Fibroblast of skin of left biceps (primary cell): ENCODE measurements around the gene SV2C.
"Not testable (repeated sequence)": the region's sequence is repeated elsewhere in the genome, so short reads cannot be mapped to it uniquely, and the experiment has no call there.

Experiments
- DNase-seq, 2 experiments: peaks; one replicate each; pipeline ENCODE4 v3.0.0-alpha.2; 2013; ENCODE audit warnings: low read depth in 2 of 2

Gene SV2C

GRCh38 chr5:76301932-76302331, 218.7 kb downstream of the SV2C start:
- DNase-seq: not testable (repeated sequence)

- DNase-seq: not testable (repeated sequence)
Observed at GRCh38 chr5:76302661-76303060, 219.5 kb downstream of the SV2C start.

GRCh38 chr5:76303921-76304320, 220.7 kb downstream of the SV2C start:
- no peak for DNase-seq

GRCh38 chr5:76305269-76305668, 222.1 kb downstream of the SV2C start:
- no peak for DNase-seq

- no peak for DNase-seq
Observed at GRCh38 chr5:76305775-76306174, 222.6 kb downstream of the SV2C start.

- DNase-seq: no peak
Observed at GRCh38 chr5:76310208-76310607, 227.0 kb downstream of the SV2C start.

- no peak for DNase-seq
Observed at GRCh38 chr5:76312783-76313182, 229.6 kb downstream of the SV2C start.

GRCh38 chr5:76314643-76315042, 231.5 kb downstream of the SV2C start:
- no peak for DNase-seq

GRCh38 chr5:76319673-76320072, 236.5 kb downstream of the SV2C start:
- no peak for DNase-seq

- not testable (repeated sequence) for DNase-seq
Observed at GRCh38 chr5:76323494-76323893, 240.3 kb downstream of the SV2C start.

GRCh38 chr5:76325326-76325725, 242.1 kb downstream of the SV2C start:
- DNase-seq: no peak

- no peak for DNase-seq
Observed at GRCh38 chr5:76325876-76326491, 242.8 kb downstream of the SV2C start.

- no peak for DNase-seq
Observed at GRCh38 chr5:76326577-76327302, 243.6 kb downstream of the SV2C start.

- DNase-seq: no peak
Observed at GRCh38 chr5:76329346-76329745, 246.2 kb downstream of the SV2C start.

- DNase-seq: no peak
Observed at GRCh38 chr5:76331126-76331525, 247.9 kb downstream of the SV2C start.

GRCh38 chr5:76332102-76332501, 248.9 kb downstream of the SV2C start:
- no peak for DNase-seq

GRCh38 chr5:76332611-76333205, 249.5 kb downstream of the SV2C start:
- DNase-seq: no peak

- no peak for DNase-seq
Observed at GRCh38 chr5:76333571-76333970, 250.4 kb downstream of the SV2C start.

- no peak for DNase-seq
Observed at GRCh38 chr5:76334574-76334973, 251.4 kb downstream of the SV2C start.

GRCh38 chr5:76335451-76335850, 252.3 kb downstream of the SV2C start:
- DNase-seq: not testable (repeated sequence)

- not testable (repeated sequence) for DNase-seq
Observed at GRCh38 chr5:76336253-76336809, 253.1 kb downstream of the SV2C start.

GRCh38 chr5:76337953-76338451, 254.8 kb downstream of the SV2C start:
- DNase-seq: peak; percentile 8 to 15

GRCh38 chr5:76339919-76340318, 256.7 kb downstream of the SV2C start:
- DNase-seq: no peak
